22Rv1 (cell line): Measurements from ENCODE around the gene RBM33.

Source experiments
- H3K27ac ChIP-seq: fragments of 450-650 bp; 2 replicates; pipeline ENCODE4 v1.5.1; 2017
- CTCF ChIP-seq: fragments of 450-650 bp; IDR thresholded peaks from 2 replicates; pipeline ENCODE4 v1.5.1; 2017; ENCODE audit warnings: mild to moderate bottlenecking
- ZFX ChIP-seq: fragments of 450-650 bp; IDR thresholded peaks from 2 replicates; pipeline ENCODE4 v1.6.1; 2017; ENCODE audit warnings: antibody characterized with exemption, borderline replicate concordance

Gene RBM33

GRCh38 chr7:155629171-155629570 lies 15.3 kb upstream of the RBM33 start:
- no peak overlapping the region for H3K27ac ChIP-seq
- TF ChIP-seq CTCF (no peak), ZFX (no peak)

- TF ChIP-seq CTCF (no peak), ZFX (no peak)
- H3K27ac ChIP-seq, result no peak overlapping the region
These were observed 13.3 kb upstream of the RBM33 start for GRCh38 chr7:155631155-155631554.

GRCh38 chr7:155635817-155636216 lies 8.6 kb upstream of the RBM33 start:
- no peak overlapping the region for H3K27ac ChIP-seq
- TF ChIP-seq ZFX (no peak), CTCF (no peak)

- TF ChIP-seq CTCF, result no peak
- no peak for TF ChIP-seq ZFX
- no peak overlapping the region for H3K27ac ChIP-seq
These were observed 7.3 kb upstream of the RBM33 start for GRCh38 chr7:155637155-155637554.

- no peak for TF ChIP-seq CTCF
- no peak overlapping the region for H3K27ac ChIP-seq
These were observed 6.1 kb upstream of the RBM33 start for GRCh38 chr7:155638366-155638765.

- no peak overlapping the region for H3K27ac ChIP-seq
- no peak for TF ChIP-seq ZFX
- TF ChIP-seq CTCF, result no peak
These were observed 4.4 kb upstream of the RBM33 start for GRCh38 chr7:155639958-155640520.

GRCh38 chr7:155640629-155641028 lies 3.8 kb upstream of the RBM33 start:
- no peak overlapping the region for H3K27ac ChIP-seq
- TF ChIP-seq CTCF, result no peak
- no peak for TF ChIP-seq ZFX
